ENCODE results near the gene PTDSS2. TPM values are rescaled to one million over a fixed set of nuclear protein-coding genes. Genes with fewer than 3 reads are reported as not detected.

PTDSS2 gene
- total and polyA plus RNA-seq, 2 donors (not counting 1 experiment from before 2014, with no cell fraction given): 22.1 to 29.0 TPM

- peak within 1 kb of the TSS; percentile 79 for H2AFZ ChIP-seq (ENCODE audit: insufficient read depth, low read depth, low read length, poor library complexity, severe bottlenecking)
- peaks cover 17 to 35% of the 10 kb centered on the region in 2 donors for H3K4me1 ChIP-seq (ENCODE audit: control insufficient read depth in 2 of 2, insufficient read depth in 2 of 2, low read length in 2 of 2)
- WGBS (ENCODE audit: insufficient coverage): under 1% methylated on average over 93 of the region's 93 CpGs
- CTCF ChIA-PET: interaction anchor here (0.7 to 1.8 kb wide), 9 partner anchors 15 to 256 kb away, joined by 3 to 9 read pairs (median 4); no protein-coding TSS in a partner anchor
- peak within 1 kb of the TSS; percentile 99 for H3K27ac Mint-ChIP-seq
- H3K36me3 ChIP-seq (replicated peaks in 1 of 2; ENCODE audit: control extremely low read depth in 1 of 2, control insufficient read depth in 1 of 2, extremely low read depth in 1 of 2, insufficient read depth in 2 of 2, low read length in 1 of 2): peaks cover 0 to 19% of the 10 kb centered on the region in 2 experiments
- peaks cover 26% of the 10 kb centered on the region for H4K20me1 ChIP-seq (ENCODE audit: control insufficient read depth, insufficient read depth, low read length, poor library complexity, severe bottlenecking)
- ATAC-seq (ENCODE audit: low read depth) (peak; percentile 53), DNase-seq (peak; percentile 100)
- no peak for TF ChIP-seq CTCF (IDR thresholded peaks at IDR 0.05)
- no peak for TF ChIP-seq EZH2 (IDR thresholded peaks at IDR 0.05; ENCODE audit: borderline replicate concordance, insufficient read depth, low read depth, low read length, poor library complexity, severe bottlenecking)
- POLR2A ChIA-PET: interaction anchor here (0.7 to 3.0 kb wide), 10 partner anchors 23 to 330 kb away, joined by 3 to 26 read pairs (median 9); partner anchors contain the start of genes BET1L, DEAF1, IRF7 and LMNTD2
- H3K4me3 ChIP-seq (ENCODE audit: control extremely low read depth in 1 of 5, extremely low read depth in 1 of 5, insufficient read depth in 1 of 5, low read depth in 2 of 5, low read length in 4 of 5): peak within 1 kb of the TSS; percentile 68 to 80 (median 72)
- H3K9me3 Mint-ChIP-seq (ENCODE audit: insufficient read depth): no peaks in the 10 kb centered on the region
- no peaks in the 10 kb centered on the region for H3K9me3 ChIP-seq (ENCODE audit: control extremely low read depth in 1 of 3, control insufficient read depth in 2 of 3, insufficient read depth in 1 of 3, low read length in 2 of 3)
- peak within 1 kb of the TSS; percentile 99 for H3K27ac ChIP-seq (ENCODE audit: low read length in 2 of 2)
- intact Hi-C loops (cut with micrococcal nuclease): loop anchor here (1.0 to 5.0 kb wide), 10 partner anchors 19 to 770 kb away; partner anchors contain the start of genes BET1L, DEAF1, LMNTD2 and PHRF1
- H3K4me1 Mint-ChIP-seq: peaks cover 20% of the 10 kb centered on the region
- peak within 1 kb of the TSS; percentile 86 for H3K9ac ChIP-seq (ENCODE audit: low read length)
- H3K27me3 ChIP-seq (replicated peaks in 1 of 4; ENCODE audit: control extremely low read depth in 1 of 4, control insufficient read depth in 3 of 4, insufficient read depth in 4 of 4, low read length in 3 of 4): no peaks in the 10 kb centered on the region
- H3K4me3 Mint-ChIP-seq: peak within 1 kb of the TSS; percentile 97
- no peaks in the 10 kb centered on the region for H3K27me3 Mint-ChIP-seq
- peak within 1 kb of the TSS; percentile 99 for H3K4me2 ChIP-seq (replicated peaks; ENCODE audit: low read depth, low read length, poor library complexity, severe bottlenecking)
- peaks cover 47% of the 10 kb centered on the region for H3K79me2 ChIP-seq (ENCODE audit: control insufficient read depth, insufficient read depth, low read length)
Observed at GRCh38 chr11:536841-537621, 87.0 kb downstream of the PTDSS2 start, which contains the start of gene LRRC56. TSS of gene LRRC56 (plus strand) at chr11:537527. CDS start at chr11:540685, 3,158 bp downstream.

Measured in B cell (primary cell).